WTC11 (cell line): ENCODE measurements around the gene RNF182.
"Not testable (repeated sequence)": the region's sequence is repeated elsewhere in the genome, so short reads cannot be mapped to it uniquely, and the experiment has no call there.

Experiments used
- NR2C2 ChIP-seq: sonication (generic); formaldehyde crosslinking; IDR thresholded peaks from 2 replicates; pipeline ENCODE4 v1.8.0; 2022; ENCODE audit warnings: mild to moderate bottlenecking, missing genetic modification reagents
- ZBTB21 ChIP-seq: sonication (generic); formaldehyde crosslinking; IDR thresholded peaks from 2 replicates; pipeline ENCODE4 v1.8.1; 2023; ENCODE audit warnings: mild to moderate bottlenecking, missing genetic modification reagents, borderline replicate concordance

DNA sequence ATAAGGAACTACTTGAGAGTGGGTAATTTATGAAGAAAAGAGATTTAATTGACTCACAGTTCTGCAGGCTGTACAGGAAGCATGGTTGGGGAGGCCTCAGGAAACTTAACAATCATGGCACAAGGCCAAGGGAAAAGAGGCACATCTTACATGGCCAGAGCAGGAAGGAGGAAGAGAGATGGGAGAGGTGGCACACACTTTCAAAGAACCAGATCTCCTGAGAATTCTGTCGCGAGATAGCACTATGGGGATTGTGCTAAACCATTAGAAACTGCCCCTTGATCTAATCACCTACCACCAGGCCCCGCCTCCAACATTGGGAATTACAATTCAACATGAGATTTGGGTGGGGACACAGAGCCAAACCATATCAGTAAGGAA lies 11.1 kb downstream of the RNF182 start:
- TF ChIP-seq ZBTB21, NR2C2: not testable (repeated sequence)
